ENCODE data around the gene DMTF1.
"Not testable (repeated sequence)": the region's sequence is repeated elsewhere in the genome, so short reads cannot be mapped to it uniquely, and the experiment has no call there.

DMTF1 gene

DNA sequence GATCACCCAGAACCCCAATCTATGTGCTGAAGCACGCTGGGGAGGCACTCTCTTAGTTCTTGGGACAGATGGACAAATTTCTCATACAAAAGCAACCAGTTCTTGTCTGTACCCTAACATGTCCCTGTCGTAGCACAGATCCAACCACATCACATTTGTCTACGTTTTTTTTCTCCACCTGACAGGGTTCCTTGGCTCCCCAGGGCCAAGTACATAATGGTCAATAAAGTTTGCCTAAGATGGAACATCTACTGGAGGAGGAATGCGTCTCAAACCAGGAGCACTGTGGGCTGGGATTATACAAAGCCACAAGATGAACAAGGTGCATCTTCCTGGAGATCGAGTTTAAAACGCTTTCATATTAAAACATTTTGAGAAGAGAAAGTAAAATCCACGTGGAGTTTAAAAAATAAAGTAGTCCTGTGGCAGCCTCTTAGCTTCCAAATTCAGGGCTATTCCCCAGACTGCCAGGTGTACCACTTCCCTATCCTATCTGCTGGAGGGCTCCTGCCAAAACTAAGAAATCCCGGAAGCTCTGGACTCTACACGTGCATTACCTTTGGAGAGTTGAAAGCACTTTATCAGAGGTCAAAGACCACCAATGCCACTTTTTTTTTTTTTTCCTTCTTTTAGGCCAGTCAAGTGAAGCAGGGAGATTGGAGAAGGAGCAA lies 65.9 kb downstream of the DMTF1 start:
- no peak for DNase-seq (ENCODE audit: low read depth)
- peak overlapping the region; percentile 89 for H3K4me3 ChIP-seq (ENCODE audit: low read depth, low read length)

- DNase-seq (ENCODE audit: low read depth), result no peak
- peak overlapping the region; percentile 89 for H3K4me3 ChIP-seq (ENCODE audit: low read depth, low read length)
Observed at GRCh38 chr7:87218796-87219544, 66.7 kb downstream of the DMTF1 start.

GRCh38 chr7:87219545-87220025 lies 67.3 kb downstream of the DMTF1 start, which contains the start of gene TMEM243:
Gene TMEM243, minus strand, starts transcription at chr7:87219732. Its CDS starts 229 bp downstream, at chr7:87219503.
- peak; percentile 41 for DNase-seq (ENCODE audit: low read depth)
- H3K4me3 ChIP-seq (ENCODE audit: low read depth, low read length), result peak within 1 kb of the TSS; percentile 89

- peak overlapping the region; percentile 89 for H3K4me3 ChIP-seq (ENCODE audit: low read depth, low read length)
- no peak for DNase-seq (ENCODE audit: low read depth)
Observed at GRCh38 chr7:87220026-87220733, 67.9 kb downstream of the DMTF1 start.

DNA sequence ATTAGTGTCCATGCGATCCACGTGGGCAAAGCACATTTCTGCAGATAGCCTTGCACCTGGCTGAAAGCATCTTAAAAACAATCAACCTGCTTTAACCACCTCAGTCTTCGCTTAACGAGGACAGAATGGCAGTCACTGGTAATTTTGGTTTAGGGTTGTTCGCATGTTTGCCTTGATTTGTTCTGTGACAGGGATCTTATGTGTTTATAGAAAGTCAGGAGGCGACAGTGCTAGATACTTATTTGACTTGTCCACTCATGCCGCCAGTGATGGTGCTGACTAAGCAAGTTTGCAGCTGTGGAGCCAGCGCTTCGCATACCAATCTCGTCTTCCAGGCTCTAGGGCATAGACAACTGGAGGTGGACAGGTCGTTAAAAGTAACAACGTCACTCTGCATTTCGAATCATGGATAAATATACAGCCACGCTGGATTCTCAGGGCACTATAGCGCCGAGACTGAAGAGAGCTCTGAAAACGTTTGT lies 68.5 kb downstream of the DMTF1 start:
- DNase-seq (ENCODE audit: low read depth), result no peak
- peak overlapping the region; percentile 89 for H3K4me3 ChIP-seq (ENCODE audit: low read depth, low read length)

- H3K4me3 ChIP-seq (ENCODE audit: low read depth, low read length), result no peak overlapping the region
- no peak for DNase-seq (ENCODE audit: low read depth)
Observed at GRCh38 chr7:87223666-87224065, 71.4 kb downstream of the DMTF1 start.

DNA sequence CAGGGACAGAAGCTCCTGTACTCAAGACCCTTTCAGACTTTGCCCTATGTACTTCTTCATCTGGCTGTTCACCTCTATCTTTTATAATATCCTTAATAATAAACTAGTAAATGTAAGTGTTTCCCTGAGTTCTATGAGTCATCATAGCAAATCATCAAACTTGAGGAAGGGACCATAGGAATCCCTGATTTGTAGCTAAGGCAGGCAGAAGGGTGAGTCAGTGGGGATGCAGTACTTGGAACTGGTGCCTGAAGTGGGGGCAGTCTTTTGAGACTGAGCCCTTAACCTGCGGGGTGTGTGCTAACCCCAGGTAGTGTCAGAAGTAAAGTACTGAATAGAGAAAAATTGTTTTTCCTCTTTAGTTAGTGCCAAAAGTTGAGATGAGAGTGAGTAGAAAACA lies 73.4 kb downstream of the DMTF1 start:
- DNase-seq (ENCODE audit: low read depth), result peak; percentile 53

DNA sequence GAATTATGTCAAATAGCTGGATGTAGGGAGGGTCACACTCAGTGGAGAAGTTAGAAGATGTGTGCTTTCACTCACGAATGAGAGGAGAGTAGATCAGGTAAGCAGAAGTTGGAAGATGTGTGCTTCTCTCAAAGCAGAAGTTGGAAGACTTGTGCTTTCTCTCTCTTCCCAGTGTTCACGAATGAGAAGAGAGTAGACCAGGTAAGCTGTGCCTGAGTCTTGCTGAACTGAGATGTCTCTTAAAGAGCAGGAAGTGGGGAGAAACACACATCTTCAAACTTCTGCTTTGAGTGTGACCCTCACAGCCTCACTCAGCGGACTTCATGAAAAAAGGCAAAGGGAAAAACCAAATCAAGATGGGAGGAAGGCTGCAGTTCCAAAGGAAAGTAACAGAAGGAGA lies 74.2 kb downstream of the DMTF1 start:
- DNase-seq (ENCODE audit: low read depth), result no peak

More for the DNA sequence above, 73.4 kb downstream of the DMTF1 start:
- no peak overlapping the region for H3K4me3 ChIP-seq (ENCODE audit: low read depth, low read length)

GRCh38 chr7:87231258-87231657 lies 79.0 kb downstream of the DMTF1 start:
- H3K4me3 ChIP-seq (ENCODE audit: low read depth, low read length), result no peak overlapping the region

More for the DNA sequence above, 74.2 kb downstream of the DMTF1 start:
- H3K4me3 ChIP-seq (ENCODE audit: low read depth, low read length), result no peak overlapping the region

GRCh38 chr7:87231711-87232110 lies 79.5 kb downstream of the DMTF1 start:
- no peak for DNase-seq (ENCODE audit: low read depth)
- H3K4me3 ChIP-seq (ENCODE audit: low read depth, low read length), result no peak overlapping the region

More at GRCh38 chr7:87231258-87231657, 79.0 kb downstream of the DMTF1 start:
- no peak for DNase-seq (ENCODE audit: low read depth)

DNA sequence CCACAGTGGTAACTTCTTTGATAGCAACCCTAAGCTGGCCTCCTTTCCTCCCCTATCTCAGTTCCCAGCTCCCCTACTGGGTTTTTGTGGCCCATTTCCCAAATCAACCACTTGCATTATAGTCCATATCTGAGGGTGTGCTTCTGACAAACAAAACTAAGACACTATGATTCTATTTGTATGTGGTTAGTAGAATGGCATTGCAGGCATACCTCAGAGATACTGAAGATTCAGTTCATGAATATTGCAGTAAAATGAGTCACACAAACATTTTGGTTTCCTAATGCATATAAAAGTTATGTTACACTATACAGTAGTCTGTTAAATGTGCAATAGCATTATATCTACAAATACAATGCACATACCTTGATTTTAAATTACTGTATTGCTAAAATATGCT lies 82.7 kb downstream of the DMTF1 start:
- DNase-seq (ENCODE audit: low read depth), result no peak
- H3K4me3 ChIP-seq (ENCODE audit: low read depth, low read length), result no peak overlapping the region

- H3K4me3 ChIP-seq (ENCODE audit: low read depth, low read length), result not testable (repeated sequence)
Observed at GRCh38 chr7:87238464-87239051, 86.3 kb downstream of the DMTF1 start.

DNA sequence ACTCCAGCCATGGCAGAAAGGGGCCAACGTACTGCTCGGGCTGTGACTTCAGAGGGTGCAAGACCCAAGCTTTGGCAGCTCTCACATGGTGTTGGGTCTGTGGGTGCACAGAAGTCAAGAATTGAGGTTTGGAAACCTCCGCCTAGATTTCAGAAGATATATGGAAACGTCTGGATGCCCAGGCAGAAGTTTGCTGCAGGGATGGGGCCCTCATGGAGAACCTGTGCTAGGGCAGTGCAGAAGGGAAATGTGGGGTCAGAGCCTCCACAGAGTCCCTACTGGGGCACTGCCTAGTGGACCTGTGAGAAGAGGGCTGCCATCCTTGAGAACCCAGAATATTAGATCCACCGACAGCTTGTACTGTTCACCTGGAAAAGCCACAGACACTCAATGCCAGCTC lies 93.4 kb downstream of the DMTF1 start:
- not testable (repeated sequence) for H3K4me3 ChIP-seq (ENCODE audit: low read depth, low read length); DNase-seq (ENCODE audit: low read depth)

More at GRCh38 chr7:87238464-87239051, 86.3 kb downstream of the DMTF1 start:
- not testable (repeated sequence) for DNase-seq (ENCODE audit: low read depth)

Measured in skeletal muscle cell (primary cell).